Common myeloid progenitor, CD34-positive (primary cell): ENCODE data around the gene MYH6.
A peak's percentile ranks its signal among the peaks of the same experiment; 100 is the strongest.

Experiments
- CTCF ChIA-PET: fragments of 350-600 bp; sonication (Branson Sonifier 250); formaldehyde crosslinking; loops from one replicate; lab custom pipeline; 2021; ENCODE audit warnings: antibody characterized with exemption; lab: Charles Lee
- POLR2A ChIA-PET: fragments of 350-600 bp; sonication (Branson Sonifier 250); formaldehyde crosslinking; loops from one replicate; lab custom pipeline; 2021; ENCODE audit warnings: antibody characterized with exemption; lab: Charles Lee
- DNase-seq, 3 donors: peaks; one replicate each; pipeline versions ENCODE4 v3.0.0 to v3.0.0-alpha.2; 2013
- H3K27ac ChIP-seq, 2 experiments: 1 replicate in 1 of 2; 2 replicates in 1 of 2; pipeline ENCODE4 v1.7.0; 2013; ENCODE audit warnings: inconsistent platforms in 2 of 2, low read length in 2 of 2, mild to moderate bottlenecking in 2 of 2, low read depth in 1 of 2, moderate library complexity in 1 of 2; ENCODE audit not compliant: severe bottlenecking in 2 of 2, insufficient read depth in 1 of 2, poor library complexity in 1 of 2
- H3K27me3 ChIP-seq, 5 experiments: replicated peaks in 2 of 5; 1 replicate in 3 of 5; 2 replicates in 2 of 5; pipeline versions ENCODE4 v1.6.1 to v1.7.0; 2013; ENCODE audit warnings: low read length in 4 of 5, mild to moderate bottlenecking in 2 of 5, moderate library complexity in 2 of 5, inconsistent platforms in 1 of 5; ENCODE audit not compliant: insufficient read depth in 5 of 5, control insufficient read depth in 4 of 5
- H3K36me3 ChIP-seq, 4 experiments: 1 replicate in 2 of 4; 2 replicates in 2 of 4; pipeline versions ENCODE4 v1.6.1 to v1.7.0; 2013; ENCODE audit warnings: low read length in 3 of 4, control low read depth in 1 of 4, mild to moderate bottlenecking in 1 of 4; ENCODE audit not compliant: control insufficient read depth in 4 of 4, insufficient read depth in 4 of 4
- H3K4me1 ChIP-seq, 4 experiments: 1 replicate in 3 of 4; 2 replicates in 1 of 4; pipeline versions ENCODE4 v1.6.1 to v1.7.1; 2013; ENCODE audit warnings: low read length in 3 of 4, mild to moderate bottlenecking in 3 of 4, control low read depth in 1 of 4, inconsistent platforms in 1 of 4, moderate library complexity in 1 of 4; ENCODE audit not compliant: control insufficient read depth in 4 of 4, insufficient read depth in 4 of 4; ENCODE audit errors: control extremely low read depth in 1 of 4
- H3K4me3 ChIP-seq, 7 experiments: 1 replicate in 4 of 7; 2 replicates in 3 of 7; pipeline versions ENCODE4 v1.5.1 to v1.7.0; 2013; ENCODE audit warnings: mild to moderate bottlenecking in 7 of 7, low read length in 6 of 7, moderate library complexity in 6 of 7, inconsistent platforms in 2 of 7, low read depth in 2 of 7, control low read depth in 1 of 7; ENCODE audit not compliant: insufficient read depth in 4 of 7, control insufficient read depth in 1 of 7; ENCODE audit errors: extremely low read depth in 1 of 7
- H3K9me3 ChIP-seq, 5 experiments: 1 replicate in 4 of 5; 2 replicates in 1 of 5; pipeline versions ENCODE4 v1.6.1 to v1.7.1; 2013; ENCODE audit warnings: low read length in 4 of 5, mild to moderate bottlenecking in 2 of 5, inconsistent platforms in 1 of 5, low read depth in 1 of 5, moderate library complexity in 1 of 5; ENCODE audit not compliant: control insufficient read depth in 4 of 5, insufficient read depth in 2 of 5; ENCODE audit errors: control extremely low read depth in 1 of 5
- WGBS: methylation state at CpG from one replicate; pipeline ENCODE4 v1.1.5; 2013; ENCODE audit not compliant: insufficient coverage; 5-methylcytosine and 5-hydroxymethylcytosine counted together

MYH6 gene

DNA sequence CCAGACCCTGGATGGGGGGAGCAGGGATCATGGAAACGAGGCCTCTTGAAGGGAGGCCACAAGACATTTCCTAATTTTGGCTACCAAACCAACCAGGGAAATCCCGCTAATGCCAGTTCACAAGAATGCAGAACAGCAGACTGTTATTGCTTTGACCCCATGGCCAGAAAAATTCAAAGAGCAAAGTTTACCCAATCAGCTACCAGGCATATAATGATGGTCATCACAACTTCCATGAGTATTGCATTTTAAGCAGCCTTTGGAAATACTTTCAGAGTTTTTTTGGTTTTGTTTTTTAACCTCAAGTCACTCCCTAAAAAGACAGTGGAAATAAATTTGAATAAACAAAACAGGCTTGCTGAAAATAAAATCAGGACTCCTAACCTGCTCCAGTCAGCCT, 35.6 kb downstream of the MYH6 start, which contains the start of gene IL25:
Gene IL25 (plus strand): TSS at position 301 of the 400 bp plus-strand sequence.
- 100% methylated on average over 2 of the region's 2 CpGs for WGBS
- no peak for DNase-seq
- ChIA-PET CTCF (interaction anchor here (0.7 to 3.8 kb wide), 4 partner anchors 10 to 109 kb away, joined by 3 to 19 read pairs (median 6); no protein-coding TSS in a partner anchor), POLR2A (no interaction called here)
- Histone ChIP-seq H3K27me3 (peaks cover 0 to 9% (median 4%) of the 10 kb centered on the region in 5 experiments), H3K4me3 (no peak within 1 kb of the TSS), H3K27ac (no peak within 1 kb of the TSS), H3K36me3 (no peaks in the 10 kb centered on the region), H3K4me1 (peaks cover 0 to 4% (median 2%) of the 10 kb centered on the region in 4 experiments), H3K9me3 (no peaks in the 10 kb centered on the region)

DNA sequence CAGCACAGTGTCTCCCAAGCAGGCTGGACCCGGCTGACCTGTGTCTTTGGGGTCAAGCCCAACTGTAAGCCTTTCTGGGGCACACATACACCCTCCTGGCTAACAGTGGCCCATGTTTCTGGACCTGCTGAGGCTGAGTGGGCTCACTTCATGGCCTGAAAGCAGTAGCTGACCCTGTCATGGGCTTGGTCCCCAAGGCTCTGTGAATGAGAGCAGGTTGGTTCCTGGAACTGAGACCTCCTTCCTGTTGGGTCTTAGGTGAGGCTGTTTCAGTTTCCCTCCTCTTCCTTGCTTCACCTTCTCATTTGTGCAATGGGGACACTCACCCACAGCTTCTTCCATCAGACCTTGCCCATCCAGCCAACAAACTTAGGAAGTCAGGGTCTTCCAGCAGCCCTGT, 36.2 kb downstream of the MYH6 start:
- peaks cover 2 to 13% (median 10%) of the 10 kb centered on the region in 5 experiments for H3K27me3 ChIP-seq
- ChIA-PET POLR2A (no interaction called here), CTCF (interaction anchor here (0.7 to 3.8 kb wide), 4 partner anchors 11 to 108 kb away, joined by 3 to 19 read pairs (median 6); no protein-coding TSS in a partner anchor)
- no peaks in the 10 kb centered on the region for H3K36me3 ChIP-seq
- H3K4me3 ChIP-seq = no peak overlapping the region
- no peak for DNase-seq
- H3K4me1 ChIP-seq = no peaks in the 10 kb centered on the region
- no peak overlapping the region for H3K27ac ChIP-seq
- WGBS = no CpG with 5 or more reads among the region's 1 CpG
- no peaks in the 10 kb centered on the region for H3K9me3 ChIP-seq

DNA sequence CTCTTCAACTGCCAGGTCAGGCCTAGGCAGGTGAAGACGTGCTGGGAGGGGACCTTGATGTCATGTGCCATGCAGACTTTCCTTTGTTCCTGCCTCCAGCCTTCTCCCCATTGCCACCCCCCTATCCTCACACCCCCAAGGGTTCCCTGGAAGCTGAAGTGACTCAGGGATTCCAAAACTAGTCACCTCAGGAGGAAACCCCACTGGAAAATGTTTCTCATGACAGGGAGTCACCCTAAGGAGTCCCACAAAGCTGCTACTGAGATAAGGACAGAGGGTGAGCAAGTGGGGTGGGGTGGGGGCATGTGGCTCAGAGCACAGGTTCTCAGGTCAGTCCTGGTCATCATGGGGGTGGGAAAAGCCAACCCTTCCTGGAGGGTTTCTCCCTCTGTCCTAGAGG, 37.9 kb downstream of the MYH6 start:
- POLR2A ChIA-PET = no interaction called here
- Histone ChIP-seq H3K4me1 (peaks cover 0 to 9% (median 4%) of the 10 kb centered on the region in 4 experiments), H3K27me3 (peaks cover 2 to 29% (median 17%) of the 10 kb centered on the region in 5 experiments), H3K36me3 (no peaks in the 10 kb centered on the region), H3K4me3 (no peak overlapping the region), H3K27ac (no peak overlapping the region), H3K9me3 (no peaks in the 10 kb centered on the region)
- CTCF ChIA-PET = interaction anchor here (1.1 to 3.7 kb wide), 9 partner anchors 8 to 43 kb away, joined by 3 to 36 read pairs (median 4); partner anchors contain the start of genes CMTM5 and SLC22A17
- DNase-seq = no peak
- WGBS = 60% methylated on average over 1 of the region's 1 CpG

DNA sequence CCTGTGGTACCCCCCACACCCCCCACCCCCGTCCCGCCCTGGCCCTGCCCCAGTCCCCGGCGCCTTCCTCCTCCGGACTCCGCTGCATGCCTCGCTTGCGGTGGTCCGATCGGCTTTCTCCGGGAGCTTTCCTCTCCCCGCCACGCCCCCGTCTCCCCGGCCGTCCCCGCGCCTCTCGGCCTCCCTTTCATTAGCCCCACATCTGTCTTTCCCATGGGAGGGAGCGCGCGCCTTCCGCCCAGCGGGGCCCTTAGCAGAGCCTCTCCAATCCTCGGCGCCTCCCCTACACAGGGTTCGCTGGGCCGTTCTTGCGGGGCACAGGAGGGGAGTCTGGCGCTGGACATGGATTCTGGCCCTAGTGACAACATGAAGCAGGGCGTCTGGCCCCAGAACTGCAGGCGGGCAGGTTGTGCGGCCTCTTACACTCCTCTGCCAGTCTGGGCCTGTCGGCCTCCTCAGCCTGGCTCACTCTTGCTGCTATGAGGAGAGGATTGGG, 41.6 kb downstream of the MYH6 start:
- DNase-seq = no peak
- H3K36me3 ChIP-seq = no peaks in the 10 kb centered on the region
- POLR2A ChIA-PET = no interaction called here
- no peak overlapping the region for H3K4me3 ChIP-seq
- peaks cover 3 to 57% (median 30%) of the 10 kb centered on the region in 5 experiments for H3K27me3 ChIP-seq
- H3K4me1 ChIP-seq = peaks cover 0 to 17% (median 7%) of the 10 kb centered on the region in 4 experiments
- H3K27ac ChIP-seq = no peak overlapping the region
- H3K9me3 ChIP-seq = no peaks in the 10 kb centered on the region
- WGBS = 84% methylated on average over 34 of the region's 34 CpGs
- CTCF ChIA-PET = interaction anchor here (0.7 to 7.1 kb wide), 5 partner anchors 12 to 247 kb away, joined by 3 to 44 read pairs (median 4); partner anchors contain the start of gene CMTM5

DNA sequence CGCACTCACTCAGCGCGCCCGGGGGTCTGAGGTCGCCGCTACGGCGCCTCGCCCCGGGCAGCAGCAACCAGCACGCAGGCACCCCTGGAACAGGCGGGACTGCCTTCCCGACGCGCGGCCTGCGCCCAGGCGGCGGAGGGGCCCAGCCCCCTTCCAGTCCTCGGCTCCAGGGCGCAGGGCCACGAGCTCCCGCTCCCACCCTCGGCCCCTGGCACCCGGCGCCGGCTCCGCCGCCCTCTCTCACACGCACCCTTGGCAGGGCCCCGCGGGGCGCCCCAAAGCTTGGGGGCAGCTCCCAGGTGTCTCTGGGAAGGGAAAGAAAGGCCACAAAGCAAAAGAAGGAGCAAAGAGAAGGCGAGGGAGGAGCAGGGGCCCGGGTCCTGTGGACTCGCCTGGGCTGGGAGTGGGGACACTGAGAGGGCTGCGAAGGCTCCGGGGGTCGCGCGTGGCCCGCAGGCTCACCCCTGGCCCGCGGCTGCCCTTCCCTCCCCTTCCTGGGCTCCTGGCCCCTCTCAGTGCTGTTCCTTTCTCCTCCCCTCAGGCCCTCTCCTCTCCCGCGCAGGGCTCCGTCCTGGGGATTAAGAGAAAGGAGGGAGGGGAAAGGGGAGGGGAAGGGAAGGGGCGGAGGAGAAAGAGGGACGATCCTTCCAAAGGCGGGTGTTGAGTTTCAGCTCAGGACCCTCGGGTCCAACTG, 42.2 kb downstream of the MYH6 start:
- Histone ChIP-seq H3K4me3 (peak overlapping the region in 3 of 7 experiments; percentile 36 to 55 (median 53)), H3K27me3 (peaks cover 3 to 57% (median 30%) of the 10 kb centered on the region in 5 experiments), H3K36me3 (no peaks in the 10 kb centered on the region), H3K27ac (no peak overlapping the region), H3K9me3 (no peaks in the 10 kb centered on the region), H3K4me1 (peaks cover 0 to 17% (median 7%) of the 10 kb centered on the region in 4 experiments)
- POLR2A ChIA-PET = no interaction called here
- peak in 1 of 3 donors; percentile 21 for DNase-seq
- CTCF ChIA-PET = interaction anchor here (2.1 to 7.1 kb wide), 2 partner anchors 15 to 20 kb away, joined by 4 to 44 read pairs; no protein-coding TSS in a partner anchor
- 0% methylated on average over 12 of the region's 51 CpGs for WGBS

DNA sequence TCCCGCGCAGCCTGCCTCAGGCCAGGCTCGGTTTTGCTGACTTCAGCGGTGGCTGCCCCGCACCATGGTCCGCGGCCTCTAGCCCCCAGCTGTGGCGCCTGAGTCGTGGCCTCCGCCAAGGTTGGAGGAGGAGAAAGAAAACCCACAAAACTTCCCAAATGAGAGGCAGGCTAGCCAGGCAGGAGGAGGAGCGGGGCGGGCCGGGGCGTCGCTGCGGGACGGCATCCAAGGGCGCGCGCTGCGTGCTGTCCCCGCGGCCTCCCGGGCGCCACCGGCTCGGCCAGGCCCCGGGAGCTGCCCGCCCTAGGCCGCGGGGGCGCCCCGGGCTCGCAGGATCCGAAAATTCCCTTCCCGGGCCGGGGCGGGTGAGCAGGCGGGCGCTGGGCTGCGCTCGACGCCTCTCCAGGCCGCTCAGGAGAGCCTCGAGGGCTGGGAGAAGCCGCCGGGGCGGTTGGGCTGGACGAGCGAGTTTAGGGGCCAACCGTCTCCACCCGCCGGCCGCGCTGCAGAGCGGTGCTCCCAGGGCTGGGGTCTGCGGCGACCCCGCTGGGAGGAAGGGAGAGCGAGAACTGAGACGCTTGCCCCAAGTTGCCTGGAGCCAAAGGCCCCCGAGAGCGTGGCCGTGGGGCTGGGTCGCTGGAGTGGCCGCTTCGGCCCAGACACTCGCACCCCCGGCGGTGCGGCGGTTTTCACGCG, 42.9 kb downstream of the MYH6 start, which contains the start of gene EFS:
Gene EFS (minus strand): TSS at position 137 of the 696 bp plus-strand sequence. CDS start 147 bp downstream, outside the sequence.
- H3K4me1 ChIP-seq = peaks cover 0 to 17% (median 7%) of the 10 kb centered on the region in 4 experiments
- ChIA-PET CTCF (interaction anchor here (2.1 to 7.1 kb wide), 2 partner anchors 16 to 19 kb away, joined by 4 to 44 read pairs; no protein-coding TSS in a partner anchor), POLR2A (no interaction called here)
- H3K4me3 ChIP-seq = peak within 1 kb of the TSS in 4 of 7 experiments; percentile 10 to 55 (median 44)
- DNase-seq = peak in 1 of 3 donors; percentile 30
- peaks cover 3 to 57% (median 31%) of the 10 kb centered on the region in 5 experiments for H3K27me3 ChIP-seq
- H3K27ac ChIP-seq = no peak within 1 kb of the TSS
- WGBS = 1% methylated on average over 72 of the region's 74 CpGs
- no peaks in the 10 kb centered on the region for H3K9me3 ChIP-seq
- H3K36me3 ChIP-seq = no peaks in the 10 kb centered on the region
